Kidney (tissue), 14 donors: ENCODE data around the gene CLK1. TPM values are rescaled to one million over a fixed set of nuclear protein-coding genes. Genes with fewer than 3 reads are reported as not detected.

ENCODE experiments used
- DNase-seq, 5 donors: peaks; one replicate each; pipeline ENCODE4 v3.0.0-alpha.2; 2013 to 2020
- FAIRE-seq: peaks from 2 replicates; lab custom pipeline; 2012; peaks lifted over from hg19 to GRCh38; lab: Jason Lieb, UNC
- H3K27ac ChIP-seq, 2 donors: one replicate each; pipeline ENCODE4 v1.7.0; 2013; ENCODE audit warnings: low read depth in 2 of 2, low read length in 2 of 2, inconsistent platforms in 1 of 2
- H3K27me3 ChIP-seq: one replicate; pipeline ENCODE4 v1.7.1; 2013; ENCODE audit warnings: low read length, inconsistent platforms; ENCODE audit not compliant: control insufficient read depth, insufficient read depth
- H3K36me3 ChIP-seq, 3 donors: one replicate each; pipeline versions ENCODE4 v1.7.0 to v1.7.1; 2013; ENCODE audit warnings: low read length in 3 of 3, control low read depth in 1 of 3, inconsistent platforms in 1 of 3; ENCODE audit not compliant: insufficient read depth in 3 of 3, control insufficient read depth in 2 of 3
- H3K4me1 ChIP-seq, 3 donors: one replicate each; pipeline versions ENCODE4 v1.7.0 to v1.7.1; 2013; ENCODE audit warnings: low read length in 3 of 3, inconsistent platforms in 1 of 3, low read depth in 1 of 3; ENCODE audit not compliant: control insufficient read depth in 2 of 3, insufficient read depth in 2 of 3
- H3K4me3 ChIP-seq, 3 donors: one replicate each; pipeline versions ENCODE4 v1.7.0 to v1.8.1; 2013; ENCODE audit warnings: low read length in 3 of 3, control low read depth in 1 of 3, inconsistent platforms in 1 of 3
- H3K9ac ChIP-seq, 3 donors: one replicate each; pipeline versions ENCODE4 v1.7.0 to v1.7.1; 2013; ENCODE audit warnings: low read length in 3 of 3, control low read depth in 1 of 3, inconsistent platforms in 1 of 3
- H3K9me3 ChIP-seq, 3 donors: one replicate each; pipeline versions ENCODE4 v1.7.0 to v1.7.1; 2013; ENCODE audit warnings: low read length in 3 of 3, control low read depth in 1 of 3, inconsistent platforms in 1 of 3; ENCODE audit not compliant: control insufficient read depth in 2 of 3, insufficient read depth in 1 of 3
- CTCF ChIP-seq: IDR thresholded peaks from 3 replicates; pipeline ENCODE4 v1.5.1; 2012; ENCODE audit warnings: mild to moderate bottlenecking, moderate library complexity, borderline replicate concordance; ENCODE audit not compliant: insufficient read depth; ENCODE audit errors: extremely low read depth
- intact Hi-C: fragments of 100-400 bp; cut with DNase I; formaldehyde crosslinking; loops from one replicate; pipeline ENCODE4 v1.11.1; 2022
- polyA plus RNA-seq: library from polyadenylated mRNA; stranded (reverse); fragments of 350-450 nt; fragmentation: Illumina TruSeq; extraction: RNeasy Lipid Tissue Mini Kit (QIAGEN cat#74804); gene quantifications from one replicate; pipeline ENCODE4 v1.2.3, GENCODE V29; 2014; ENCODE audit warnings: low read depth, low replicate concordance; ENCODE audit not compliant: insufficient read depth
- total RNA-seq: library from RNA; stranded (reverse); fragmentation: NEBNext Ultra II Directional; extraction: Animal tissue kit (Norgen Biotek cat#: 25700); gene quantifications from one replicate; pipeline ENCODE4 v1.2.1, GENCODE V29; 2021
- donor health status: control.
- donor health status: control.
- donor health status: control.
- donor health status: control.
- donor health status: control.
- donor health status: DM: yes; HTN: yes; CAD: no.
- donor health status: Normal renal cell carcinoma (clear cell type).

CLK1 gene
- total and polyA plus RNA-seq, 2 donors from 2014 or later: 91.4 to 108 TPM

- H3K27ac ChIP-seq: no peak overlapping the region
- intact Hi-C loops: no loop called here
- H3K36me3 ChIP-seq: peaks cover 3 to 4% (median 4%) of the 10 kb centered on the region in 3 donors
- no peak overlapping the region for H3K4me3 ChIP-seq
- no peaks in the 10 kb centered on the region for H3K27me3 ChIP-seq
- no peak overlapping the region for H3K9ac ChIP-seq
- H3K9me3 ChIP-seq: no peaks in the 10 kb centered on the region
- no peaks in the 10 kb centered on the region for H3K4me1 ChIP-seq
- FAIRE-seq (no peak), DNase-seq (no peak)
- no peak for TF ChIP-seq CTCF
Measured at GRCh38 chr2:200869014-200869413, 4.6 kb upstream of the CLK1 start.

GRCh38 chr2:200863782-200864175 is 679 bp downstream of the CLK1 start:
- intact Hi-C loops: no loop called here
- peak overlapping the region; percentile 90 to 100 (median 99) for H3K4me3 ChIP-seq
- no peaks in the 10 kb centered on the region for H3K27me3 ChIP-seq
- no peaks in the 10 kb centered on the region for H3K9me3 ChIP-seq
- peak in 4 of 5 donors; percentile 44 to 79 (median 68) for DNase-seq
- H3K9ac ChIP-seq: peak overlapping the region; percentile 100
- peak overlapping the region; percentile 100 for H3K27ac ChIP-seq
- no peak for FAIRE-seq
- TF ChIP-seq CTCF: no peak
- peaks cover 3 to 8% (median 4%) of the 10 kb centered on the region in 3 donors for H3K4me1 ChIP-seq
- peaks cover 5 to 27% (median 10%) of the 10 kb centered on the region in 3 donors for H3K36me3 ChIP-seq

GRCh38 chr2:200862532-200863000 is 1.9 kb downstream of the CLK1 start:
- FAIRE-seq: no peak
- Histone ChIP-seq H3K36me3 (peaks cover 15 to 40% (median 18%) of the 10 kb centered on the region in 3 donors), H3K9ac (peak overlapping the region; percentile 100), H3K27me3 (no peaks in the 10 kb centered on the region), H3K4me1 (peaks cover 3 to 11% (median 4%) of the 10 kb centered on the region in 3 donors), H3K27ac (peak overlapping the region; percentile 100), H3K4me3 (peak overlapping the region; percentile 90 to 100 (median 99)), H3K9me3 (no peaks in the 10 kb centered on the region)
- DNase-seq: peak in 4 of 5 donors; percentile 45 to 87 (median 70)
- intact Hi-C loops: no loop called here
- no peak for TF ChIP-seq CTCF

GRCh38 chr2:200861617-200862155 is 2.8 kb downstream of the CLK1 start:
- H3K4me3 ChIP-seq: peak overlapping the region; percentile 90 to 100 (median 99)
- peak overlapping the region; percentile 24 to 97 (median 44) for H3K9ac ChIP-seq
- DNase-seq (peak in 1 of 5 donors; percentile 26), FAIRE-seq (no peak)
- peaks cover 20 to 48% (median 26%) of the 10 kb centered on the region in 3 donors for H3K36me3 ChIP-seq
- no peaks in the 10 kb centered on the region for H3K9me3 ChIP-seq
- peaks cover 3 to 11% (median 4%) of the 10 kb centered on the region in 3 donors for H3K4me1 ChIP-seq
- no peaks in the 10 kb centered on the region for H3K27me3 ChIP-seq
- TF ChIP-seq CTCF: no peak
- intact Hi-C loops: no loop called here
- peak overlapping the region; percentile 39 to 100 for H3K27ac ChIP-seq
